Mammary epithelial cell (primary cell): ENCODE measurements around the gene POLE.

Experiments used
- CTCF ChIP-seq, 2 donors: IDR thresholded peaks in 1 of 2; conservative IDR thresholded peaks in 1 of 2; 2 replicates each; pipeline ENCODE4 v1.5.1; 2011 to 2012; ENCODE audit warnings: inconsistent platforms in 2 of 2, low read length in 2 of 2, mild to moderate bottlenecking in 2 of 2, control low read depth in 1 of 2, low read depth in 1 of 2; ENCODE audit not compliant: insufficient read depth in 1 of 2; ENCODE audit errors: extremely low read depth in 1 of 2
- EZH2 ChIP-seq: IDR thresholded peaks from 2 replicates; pipeline ENCODE4 v1.6.1; 2012; ENCODE audit warnings: low read length, inconsistent platforms, borderline replicate concordance

GRCh38 chr12:132632521-132633228, 54.5 kb downstream of the POLE start:
- TF ChIP-seq EZH2 (no peak), CTCF (conservative IDR thresholded peaks at IDR 0.05 in 1 of 2, IDR thresholded peaks at IDR 0.05 in 1 of 2; ENCODE audit: extremely low read depth in 1 of 2, insufficient read depth in 1 of 2, low read depth in 1 of 2, low read length in 2 of 2) (no peak)
